Neural cell (in vitro differentiated cells): ENCODE measurements around the gene FRRS1L.

Source experiments
- EP300 ChIP-seq: fragments of 450-650 bp; conservative IDR thresholded peaks from 2 replicates; pipeline ENCODE4 v1.6.1; 2014; ENCODE audit warnings: antibody characterized with exemption, mild to moderate bottlenecking, moderate library complexity; ENCODE audit not compliant: poor library complexity, severe bottlenecking
- POLR2AphosphoS5 ChIP-seq: IDR thresholded peaks from 2 replicates; pipeline ENCODE4 v1.6.1; 2012
- TF ChIP-seq, protein P1 (sequence below): IDR thresholded peaks from 2 replicates; pipeline ENCODE4 v1.6.1; 2012; ENCODE audit warnings: borderline replicate concordance
- TF ChIP-seq, protein P2 (sequence below): fragments of 450-650 bp; IDR thresholded peaks from 2 replicates; pipeline ENCODE4 v1.5.1; 2014; ENCODE audit warnings: antibody characterized with exemption, mild to moderate bottlenecking, moderate library complexity; ENCODE audit not compliant: poor library complexity, severe bottlenecking

DNA sequence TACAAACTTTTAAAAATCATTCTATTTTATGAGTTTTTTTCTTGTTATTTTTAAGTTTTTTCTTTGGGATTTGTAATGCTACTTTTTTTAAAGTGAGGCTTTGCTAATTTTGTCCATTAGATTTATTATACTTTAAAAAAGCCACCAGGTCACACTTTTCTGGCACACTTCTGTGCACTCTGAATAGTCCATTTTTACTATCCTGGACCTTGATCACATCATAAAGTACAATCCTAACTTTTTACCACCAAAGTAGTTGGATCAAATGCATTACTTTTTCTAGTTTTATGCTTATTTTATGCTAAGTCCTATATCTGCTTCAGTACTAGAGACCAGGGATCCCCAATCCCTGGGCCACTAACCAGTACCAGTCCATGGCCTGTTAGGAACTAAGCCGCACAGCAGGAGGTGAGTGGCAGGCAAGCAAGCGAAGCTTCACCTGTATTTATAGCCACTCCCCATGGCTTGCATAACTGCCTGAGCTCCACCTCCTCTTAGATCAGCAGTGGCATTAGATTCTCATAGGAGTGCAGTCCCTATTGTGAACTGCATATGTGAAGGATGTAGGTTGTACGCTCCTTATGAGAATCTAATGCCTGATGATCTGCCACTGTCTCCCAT is 16.0 kb downstream of the FRRS1L start:
- no peak for TF ChIP-seq POLR2AphosphoS5
- TF ChIP-seq, protein P1, sequence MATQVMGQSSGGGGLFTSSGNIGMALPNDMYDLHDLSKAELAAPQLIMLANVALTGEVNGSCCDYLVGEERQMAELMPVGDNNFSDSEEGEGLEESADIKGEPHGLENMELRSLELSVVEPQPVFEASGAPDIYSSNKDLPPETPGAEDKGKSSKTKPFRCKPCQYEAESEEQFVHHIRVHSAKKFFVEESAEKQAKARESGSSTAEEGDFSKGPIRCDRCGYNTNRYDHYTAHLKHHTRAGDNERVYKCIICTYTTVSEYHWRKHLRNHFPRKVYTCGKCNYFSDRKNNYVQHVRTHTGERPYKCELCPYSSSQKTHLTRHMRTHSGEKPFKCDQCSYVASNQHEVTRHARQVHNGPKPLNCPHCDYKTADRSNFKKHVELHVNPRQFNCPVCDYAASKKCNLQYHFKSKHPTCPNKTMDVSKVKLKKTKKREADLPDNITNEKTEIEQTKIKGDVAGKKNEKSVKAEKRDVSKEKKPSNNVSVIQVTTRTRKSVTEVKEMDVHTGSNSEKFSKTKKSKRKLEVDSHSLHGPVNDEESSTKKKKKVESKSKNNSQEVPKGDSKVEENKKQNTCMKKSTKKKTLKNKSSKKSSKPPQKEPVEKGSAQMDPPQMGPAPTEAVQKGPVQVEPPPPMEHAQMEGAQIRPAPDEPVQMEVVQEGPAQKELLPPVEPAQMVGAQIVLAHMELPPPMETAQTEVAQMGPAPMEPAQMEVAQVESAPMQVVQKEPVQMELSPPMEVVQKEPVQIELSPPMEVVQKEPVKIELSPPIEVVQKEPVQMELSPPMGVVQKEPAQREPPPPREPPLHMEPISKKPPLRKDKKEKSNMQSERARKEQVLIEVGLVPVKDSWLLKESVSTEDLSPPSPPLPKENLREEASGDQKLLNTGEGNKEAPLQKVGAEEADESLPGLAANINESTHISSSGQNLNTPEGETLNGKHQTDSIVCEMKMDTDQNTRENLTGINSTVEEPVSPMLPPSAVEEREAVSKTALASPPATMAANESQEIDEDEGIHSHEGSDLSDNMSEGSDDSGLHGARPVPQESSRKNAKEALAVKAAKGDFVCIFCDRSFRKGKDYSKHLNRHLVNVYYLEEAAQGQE = no peak
- TF ChIP-seq, protein P2, sequence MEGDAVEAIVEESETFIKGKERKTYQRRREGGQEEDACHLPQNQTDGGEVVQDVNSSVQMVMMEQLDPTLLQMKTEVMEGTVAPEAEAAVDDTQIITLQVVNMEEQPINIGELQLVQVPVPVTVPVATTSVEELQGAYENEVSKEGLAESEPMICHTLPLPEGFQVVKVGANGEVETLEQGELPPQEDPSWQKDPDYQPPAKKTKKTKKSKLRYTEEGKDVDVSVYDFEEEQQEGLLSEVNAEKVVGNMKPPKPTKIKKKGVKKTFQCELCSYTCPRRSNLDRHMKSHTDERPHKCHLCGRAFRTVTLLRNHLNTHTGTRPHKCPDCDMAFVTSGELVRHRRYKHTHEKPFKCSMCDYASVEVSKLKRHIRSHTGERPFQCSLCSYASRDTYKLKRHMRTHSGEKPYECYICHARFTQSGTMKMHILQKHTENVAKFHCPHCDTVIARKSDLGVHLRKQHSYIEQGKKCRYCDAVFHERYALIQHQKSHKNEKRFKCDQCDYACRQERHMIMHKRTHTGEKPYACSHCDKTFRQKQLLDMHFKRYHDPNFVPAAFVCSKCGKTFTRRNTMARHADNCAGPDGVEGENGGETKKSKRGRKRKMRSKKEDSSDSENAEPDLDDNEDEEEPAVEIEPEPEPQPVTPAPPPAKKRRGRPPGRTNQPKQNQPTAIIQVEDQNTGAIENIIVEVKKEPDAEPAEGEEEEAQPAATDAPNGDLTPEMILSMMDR = no peak
- TF ChIP-seq EP300 = no peak
